GM12878 (cell line): ENCODE data around the gene CACNA2D2. TPM values are rescaled to one million over a fixed set of nuclear protein-coding genes. Genes with fewer than 3 reads are reported as not detected.

Experiments used
- ATAC-seq: fragments of 200-7000 bp; cut with Tn5 transposase; 3 replicates; pipeline ENCODE4 v1.9.1; 2020; ENCODE audit warnings: mild to moderate bottlenecking, moderate library complexity
- BruUV-seq: library from RNA; stranded (reverse); fragments of 400-500 nt; replicated peaks from 2 replicates; lab custom pipeline; 2021; lab: Mats Ljungman, UMichigan
- CTCF ChIA-PET: fragments of 300-600 bp; sonication (Branson Sonifier 250); formaldehyde crosslinking; extraction: SDS; loops from one replicate; lab custom pipeline; 2021; ENCODE audit warnings: inconsistent platforms; lab: Yijun Ruan, JAX
- POLR2A ChIA-PET: fragments of 350-600 bp; formaldehyde crosslinking; extraction: SDS; loops from one replicate; lab custom pipeline; 2021; ENCODE audit warnings: inconsistent platforms; lab: Charles Lee
- RAD21 ChIA-PET: fragments of 300-600 bp; sonication (Branson Sonifier 250); formaldehyde crosslinking; loops from one replicate; lab custom pipeline; 2023; ENCODE audit warnings: antibody characterized with exemption; ENCODE audit not compliant: unreplicated experiment; lab: Charles Lee
- SMC1A ChIA-PET: fragments of 300-600 bp; sonication (Branson Sonifier 250); formaldehyde crosslinking; loops from one replicate; lab custom pipeline; 2023; ENCODE audit not compliant: unreplicated experiment, uncharacterized antibody; lab: Charles Lee
- DNase-seq: peaks from one replicate; pipeline ENCODE4 v3.0.0-alpha.2; 2011; ENCODE audit warnings: low read depth, low spot score
- FAIRE-seq: peaks from 3 replicates; lab custom pipeline; 2011; peaks lifted over from hg19 to GRCh38; lab: Jason Lieb, UNC
- H2AFZ ChIP-seq: 2 replicates; pipeline ENCODE4 v1.6.0; 2011; ENCODE audit warnings: low read depth, low read length, control low read depth; ENCODE audit not compliant: control insufficient read depth
- H3K27ac ChIP-seq: 2 replicates; pipeline ENCODE4 v1.5.1; 2011; ENCODE audit warnings: control low read depth; ENCODE audit not compliant: control insufficient read depth, insufficient read depth
- H3K27me3 ChIP-seq, 2 experiments: replicated peaks in 1 of 2; 2 replicates each; pipeline versions ENCODE4 v1.6.0 to v1.6.1; 2011; ENCODE audit warnings: low read length in 1 of 2; ENCODE audit not compliant: control insufficient read depth in 2 of 2, insufficient read depth in 2 of 2
- H3K36me3 ChIP-seq, 2 experiments: 2 replicates each; pipeline ENCODE4 v1.5.1; 2011; ENCODE audit warnings: low read length in 1 of 2; ENCODE audit not compliant: control insufficient read depth in 2 of 2, insufficient read depth in 2 of 2
- H3K4me1 ChIP-seq: 2 replicates; pipeline ENCODE4 v1.6.1; 2011; ENCODE audit warnings: mild to moderate bottlenecking, low read length, moderate library complexity, mixed read lengths; ENCODE audit not compliant: control insufficient read depth, insufficient read depth
- H3K4me2 ChIP-seq: 2 replicates; pipeline ENCODE4 v1.6.0; 2011; ENCODE audit warnings: control low read depth; ENCODE audit not compliant: control insufficient read depth, insufficient read depth
- H3K4me3 ChIP-seq: fragments of 200-600 bp; sonication (generic); 2 replicates; pipeline ENCODE4 v1.5.1; 2016
- H3K79me2 ChIP-seq: 2 replicates; pipeline ENCODE4 v1.6.0; 2011; ENCODE audit warnings: low read length; ENCODE audit not compliant: control insufficient read depth, insufficient read depth
- H3K9ac ChIP-seq: 2 replicates; pipeline ENCODE4 v1.8.0; 2011; ENCODE audit warnings: low read length, control low read depth, mixed read lengths; ENCODE audit not compliant: control insufficient read depth, insufficient read depth
- H3K9me3 ChIP-seq: replicated peaks from 3 replicates; pipeline ENCODE4 v1.5.1; 2011; ENCODE audit warnings: mild to moderate bottlenecking, low read length; ENCODE audit not compliant: control insufficient read depth, insufficient read depth
- H4K20me1 ChIP-seq: 2 replicates; pipeline ENCODE4 v1.6.0; 2011; ENCODE audit not compliant: control insufficient read depth, insufficient read depth
- SPI1 ChIP-seq: IDR thresholded peaks from 2 replicates; pipeline ENCODE4 v1.6.1; 2011; ENCODE audit warnings: low read depth, mild to moderate bottlenecking, low read length, moderate library complexity, borderline replicate concordance; ENCODE audit not compliant: insufficient read depth
- YY1 ChIP-seq: IDR thresholded peaks from 2 replicates; pipeline ENCODE4 v1.6.1; 2011; ENCODE audit warnings: low read depth, mild to moderate bottlenecking, low read length
- ZNF384 ChIP-seq: IDR thresholded peaks from 2 replicates; pipeline ENCODE4 v1.6.1; 2012; ENCODE audit warnings: low read depth, mild to moderate bottlenecking, low read length, improper control_type of control experiment, borderline replicate concordance
- WGBS: methylation state at CpG from one replicate; pipeline ENCODE4 v1.1.6; 2016; ENCODE audit warnings: low lambda C conversion rate; ENCODE audit not compliant: insufficient replicate concordance, insufficient coverage; ENCODE audit errors: missing lambda C conversion rate; 5-methylcytosine and 5-hydroxymethylcytosine counted together
- in situ Hi-C: fragments of 300-500 bp; cut with MboI; formaldehyde crosslinking; loops from 9 replicates; pipeline ENCODE4 v1.14.3; 2018; ENCODE audit warnings: mixed read lengths
- intact Hi-C: fragments of 100-400 bp; cut with micrococcal nuclease; formaldehyde crosslinking; loops from one replicate; pipeline ENCODE4 v1.14.2; 2022; ENCODE audit not compliant: unreplicated experiment
- polyA plus RNA-seq, 11 experiments: library from polyadenylated mRNA; depleted of rRNA in 4 of 11; unstranded in 6 of 11; stranded (reverse) in 5 of 11; fragments of >200 nt; fragmentation: Nextera tagmentation in 4 of 11; fragmentation: Illumina TruSeq in 1 of 11; extraction: Ambion mirVana in 4 of 11; extraction: Trizol in 1 of 11; gene quantifications; 1 replicate in 1 of 11; 2 replicates in 10 of 11; pipeline versions ENCODE4 v1.2.1 to v1.2.3, GENCODE V29; 2011 to 2016; ENCODE audit warnings: inconsistent platforms in 2 of 11, missing spikeins in 2 of 11, low read depth in 1 of 11
- total RNA-seq, 4 experiments: library from RNA; depleted of rRNA in 3 of 4; stranded (reverse); fragments of >200 nt in 3 of 4; fragmentation: Illumina TruSeq in 1 of 4; extraction: Trizol in 1 of 4; gene quantifications; 2 replicates each; pipeline versions ENCODE4 v1.2.1 to v1.2.3, GENCODE V29; 2013 to 2021
- TF ChIP-seq, protein P1 (sequence below): IDR thresholded peaks from 2 replicates; pipeline ENCODE4 v1.6.1; 2012; ENCODE audit warnings: low read depth, low read length, improper control_type of control experiment

Gene CACNA2D2
- total and polyA plus RNA-seq, 10 of the 15 experiments (the other 5 are each of a cell fraction or from before 2014, with no cell fraction given): 0.03 to 0.07 TPM; not detected in 8

DNA sequence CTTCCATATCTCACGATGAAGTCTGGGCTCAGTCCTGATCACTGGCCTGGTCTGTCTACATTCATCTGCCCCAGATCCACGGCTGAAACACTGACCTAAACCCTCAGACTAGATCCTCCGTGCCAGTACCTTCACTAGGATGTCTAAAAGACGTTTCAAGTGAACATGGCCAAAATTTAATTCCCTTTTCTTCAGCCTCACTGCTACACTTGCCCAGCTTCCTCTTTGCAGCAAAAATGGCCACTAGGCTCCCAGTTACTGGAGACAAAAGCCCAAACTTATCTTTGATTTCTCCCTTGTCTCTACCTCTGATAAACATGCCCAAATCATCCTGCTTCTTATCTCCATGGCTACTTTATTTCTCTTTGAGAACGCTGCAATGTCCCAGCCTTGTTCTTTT, 164.5 kb downstream of the CACNA2D2 start:
- H3K4me1 ChIP-seq: peaks cover 8% of the 10 kb centered on the region; the same call in 1 of the 2 replicates
- ChIA-PET POLR2A (interaction anchor here (0.6 to 7.0 kb wide), 9 partner anchors 11 to 870 kb away, joined by 3 to 84 read pairs (median 4); partner anchors contain the start of genes CYB561D2, GNAI2, NPRL2 and TUSC2), SMC1A (interaction anchor here (0.7 to 1.6 kb wide), 3 partner anchors 11 to 468 kb away, joined by 3 to 8 read pairs (median 3); partner anchors contain the start of genes CYB561D2 and NPRL2), RAD21 (no interaction called here), CTCF (interaction anchor here (0.6 to 10.5 kb wide), 6 partner anchors 10 to 91 kb away, joined by 3 to 72 read pairs (median 4); partner anchors contain the start of genes CYB561D2, HYAL2, HYAL3 and NAA80)
- in situ Hi-C loops (loop anchor here (10.0 kb wide), 1 partner anchor 1056 kb away; the partner anchor contains the start of gene RBM15B), intact Hi-C loops (loop anchor here (5.0 kb wide), 2 partner anchors 42 to 102 kb away; partner anchors contain the start of genes GNAI2, HYAL3 and NAA80)
- H4K20me1 ChIP-seq: no peaks in the 10 kb centered on the region; the same call in 1 of the 2 replicates
- DNase-seq (no peak), FAIRE-seq (no peak), ATAC-seq (no peak)
- no peaks in the 10 kb centered on the region for H3K9me3 ChIP-seq
- BruUV-seq: no TSS peak
- H3K4me3 ChIP-seq: peak overlapping the region; percentile 96
- H3K27me3 ChIP-seq: no peaks in the 10 kb centered on the region
- 3% methylated on average over 5 of the region's 5 CpGs for WGBS
- peak overlapping the region; percentile 75 for H3K4me2 ChIP-seq
- H3K9ac ChIP-seq: peak overlapping the region; percentile 86
- peaks cover 1 to 4% of the 10 kb centered on the region in 2 experiments for H3K36me3 ChIP-seq
- H3K79me2 ChIP-seq: peaks cover 65% of the 10 kb centered on the region
- TF ChIP-seq SPI1 (0 out of 2 replicates have a peak, but pooled peaks have one; percentile 21), ZNF384 (peak; percentile 37; the same call in 1 of the 2 replicates), YY1 (peak; percentile 66)
- TF ChIP-seq, protein P1, sequence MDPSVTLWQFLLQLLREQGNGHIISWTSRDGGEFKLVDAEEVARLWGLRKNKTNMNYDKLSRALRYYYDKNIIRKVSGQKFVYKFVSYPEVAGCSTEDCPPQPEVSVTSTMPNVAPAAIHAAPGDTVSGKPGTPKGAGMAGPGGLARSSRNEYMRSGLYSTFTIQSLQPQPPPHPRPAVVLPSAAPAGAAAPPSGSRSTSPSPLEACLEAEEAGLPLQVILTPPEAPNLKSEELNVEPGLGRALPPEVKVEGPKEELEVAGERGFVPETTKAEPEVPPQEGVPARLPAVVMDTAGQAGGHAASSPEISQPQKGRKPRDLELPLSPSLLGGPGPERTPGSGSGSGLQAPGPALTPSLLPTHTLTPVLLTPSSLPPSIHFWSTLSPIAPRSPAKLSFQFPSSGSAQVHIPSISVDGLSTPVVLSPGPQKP: no peak
- H3K27ac ChIP-seq: peak overlapping the region; percentile 92
- peak overlapping the region; percentile 52 for H2AFZ ChIP-seq
